Neural cell (in vitro differentiated cells): ENCODE results near the gene ACP2. TPM values are rescaled to one million over a fixed set of nuclear protein-coding genes. Genes with fewer than 3 reads are reported as not detected.

Experiments
- H2AFZ ChIP-seq: fragments of 200-600, 300-800 bp; sonication (generic), shearing (Covaris generic); 2 replicates; pipeline ENCODE4 v1.6.0; 2014; ENCODE audit warnings: low read depth, mild to moderate bottlenecking, antibody characterized with exemption, low read length, moderate library complexity
- H3F3A ChIP-seq: fragments of 200-600 bp; shearing (Covaris generic); 2 replicates; pipeline ENCODE4 v1.6.1; 2016; ENCODE audit warnings: mild to moderate bottlenecking, moderate library complexity, mixed read lengths, antibody characterized with exemption, low read length; ENCODE audit not compliant: insufficient read depth, poor library complexity, severe bottlenecking
- H3K27ac ChIP-seq: fragments of 200-600, 300-800 bp; sonication (generic), shearing (Covaris generic); 2 replicates; pipeline ENCODE4 v1.5.1; 2014; ENCODE audit warnings: mild to moderate bottlenecking, low read length, moderate library complexity
- H3K27me3 ChIP-seq: fragments of 300-800, 200-600 bp; sonication (generic), shearing (Covaris generic); 2 replicates; pipeline ENCODE4 v1.6.0; 2014; ENCODE audit warnings: mild to moderate bottlenecking, low read depth, low read length, moderate library complexity; ENCODE audit not compliant: insufficient read depth
- H3K36me3 ChIP-seq: fragments of 300-800, 200-600 bp; sonication (generic), shearing (Covaris generic); 2 replicates; pipeline ENCODE4 v1.5.1; 2014; ENCODE audit warnings: mild to moderate bottlenecking, antibody characterized with exemption, low read length, moderate library complexity; ENCODE audit not compliant: insufficient read depth
- H3K4me2 ChIP-seq: fragments of 300-800, 200-600 bp; sonication (generic), shearing (Covaris generic); 2 replicates; pipeline ENCODE4 v1.6.0; 2014; ENCODE audit warnings: mild to moderate bottlenecking, low read length
- H3K4me3 ChIP-seq: fragments of 300-800, 200-600 bp; sonication (generic), shearing (Covaris generic); 2 replicates; pipeline ENCODE4 v1.5.1; 2014; ENCODE audit warnings: mild to moderate bottlenecking, low read length, moderate library complexity
- H3K79me2 ChIP-seq: fragments of 200-600 bp; shearing (Covaris generic); replicated peaks from 2 replicates; pipeline ENCODE4 v1.6.0; 2014; ENCODE audit warnings: mild to moderate bottlenecking, low read length, moderate library complexity; ENCODE audit not compliant: insufficient read depth
- H3K9ac ChIP-seq: fragments of 300-800, 200-600 bp; sonication (generic), shearing (Covaris generic); 2 replicates; pipeline ENCODE4 v1.6.1; 2016; ENCODE audit warnings: mild to moderate bottlenecking, low read length, mixed read lengths
- H3K9me2 ChIP-seq: fragments of 200-600 bp; shearing (Covaris generic); 2 replicates; pipeline ENCODE4 v1.6.1; 2016; ENCODE audit warnings: mild to moderate bottlenecking, low read length, mixed read lengths; ENCODE audit not compliant: insufficient read depth
- H3K9me3 ChIP-seq: fragments of 200-600, 300-800 bp; sonication (generic), shearing (Covaris generic); 2 replicates; pipeline ENCODE4 v1.6.1; 2016; ENCODE audit warnings: mild to moderate bottlenecking, mixed run types, low read length, moderate library complexity, mixed read lengths
- H4K20me1 ChIP-seq: fragments of 200-600 bp; shearing (Covaris generic); 2 replicates; pipeline ENCODE4 v1.6.1; 2016; ENCODE audit warnings: mild to moderate bottlenecking, mixed run types; ENCODE audit not compliant: insufficient read depth
- EP300 ChIP-seq: fragments of 450-650 bp; conservative IDR thresholded peaks from 2 replicates; pipeline ENCODE4 v1.6.1; 2014; ENCODE audit warnings: antibody characterized with exemption, mild to moderate bottlenecking, moderate library complexity; ENCODE audit not compliant: poor library complexity, severe bottlenecking
- EZH2 ChIP-seq: fragments of 200-600, 300-800 bp; shearing (Covaris generic), sonication (generic); IDR thresholded peaks from 2 replicates; pipeline ENCODE4 v1.6.1; 2014; ENCODE audit warnings: antibody characterized with exemption, low read length, borderline replicate concordance, mild to moderate bottlenecking; ENCODE audit not compliant: insufficient read depth, poor library complexity, severe bottlenecking
- MXI1 ChIP-seq: fragments of 450-650 bp; conservative IDR thresholded peaks from 2 replicates; pipeline ENCODE4 v1.6.1; 2014; ENCODE audit warnings: antibody characterized with exemption, mild to moderate bottlenecking; ENCODE audit not compliant: poor library complexity, severe bottlenecking
- POLR2AphosphoS5 ChIP-seq: IDR thresholded peaks from 2 replicates; pipeline ENCODE4 v1.6.1; 2012
- RAD21 ChIP-seq: fragments of 450-650 bp; conservative IDR thresholded peaks from 2 replicates; pipeline ENCODE4 v1.6.1; 2014; ENCODE audit warnings: antibody characterized with exemption, mild to moderate bottlenecking, moderate library complexity
- SMC3 ChIP-seq: fragments of 450-650 bp; conservative IDR thresholded peaks from 2 replicates; pipeline ENCODE4 v1.6.1; 2014; ENCODE audit warnings: antibody characterized with exemption, mild to moderate bottlenecking, moderate library complexity; ENCODE audit not compliant: poor library complexity
- TAF1 ChIP-seq: IDR thresholded peaks from 2 replicates; pipeline ENCODE4 v1.6.1; 2012; ENCODE audit warnings: low read depth
- polyA plus RNA-seq: library from polyadenylated mRNA; depleted of rRNA; stranded (reverse); fragments of >200 nt; gene quantifications from 2 replicates; pipeline ENCODE4 v1.2.3, GENCODE V29; 2014
- TF ChIP-seq, protein P1 (sequence below): IDR thresholded peaks from 2 replicates; pipeline ENCODE4 v1.6.1; 2012; ENCODE audit warnings: borderline replicate concordance
- TF ChIP-seq, protein P2 (sequence below): fragments of 450-650 bp; IDR thresholded peaks from 2 replicates; pipeline ENCODE4 v1.5.1; 2014; ENCODE audit warnings: antibody characterized with exemption, mild to moderate bottlenecking, moderate library complexity; ENCODE audit not compliant: poor library complexity, severe bottlenecking

ACP2 gene
- polyA plus RNA-seq, 1 donor from 2014 or later, result 48.1 TPM

DNA sequence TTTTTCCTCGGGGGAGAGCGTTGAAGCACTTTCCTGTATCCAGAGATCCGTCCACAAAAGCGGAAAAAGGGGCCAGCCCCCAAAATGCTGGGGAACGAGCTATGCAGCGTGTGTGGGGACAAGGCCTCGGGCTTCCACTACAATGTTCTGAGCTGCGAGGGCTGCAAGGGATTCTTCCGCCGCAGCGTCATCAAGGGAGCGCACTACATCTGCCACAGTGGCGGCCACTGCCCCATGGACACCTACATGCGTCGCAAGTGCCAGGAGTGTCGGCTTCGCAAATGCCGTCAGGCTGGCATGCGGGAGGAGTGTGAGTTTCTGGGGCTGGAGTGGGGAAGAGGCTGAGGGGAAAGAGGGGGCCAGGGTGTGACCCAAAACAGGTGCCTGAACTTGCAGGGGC, 11.8 kb upstream of the ACP2 start:
- TF ChIP-seq TAF1 (no peak), SMC3 (no peak), MXI1 (no peak), RAD21 (no peak), POLR2AphosphoS5 (no peak), EZH2 (no peak), EP300 (no peak)
- TF ChIP-seq, protein P1, sequence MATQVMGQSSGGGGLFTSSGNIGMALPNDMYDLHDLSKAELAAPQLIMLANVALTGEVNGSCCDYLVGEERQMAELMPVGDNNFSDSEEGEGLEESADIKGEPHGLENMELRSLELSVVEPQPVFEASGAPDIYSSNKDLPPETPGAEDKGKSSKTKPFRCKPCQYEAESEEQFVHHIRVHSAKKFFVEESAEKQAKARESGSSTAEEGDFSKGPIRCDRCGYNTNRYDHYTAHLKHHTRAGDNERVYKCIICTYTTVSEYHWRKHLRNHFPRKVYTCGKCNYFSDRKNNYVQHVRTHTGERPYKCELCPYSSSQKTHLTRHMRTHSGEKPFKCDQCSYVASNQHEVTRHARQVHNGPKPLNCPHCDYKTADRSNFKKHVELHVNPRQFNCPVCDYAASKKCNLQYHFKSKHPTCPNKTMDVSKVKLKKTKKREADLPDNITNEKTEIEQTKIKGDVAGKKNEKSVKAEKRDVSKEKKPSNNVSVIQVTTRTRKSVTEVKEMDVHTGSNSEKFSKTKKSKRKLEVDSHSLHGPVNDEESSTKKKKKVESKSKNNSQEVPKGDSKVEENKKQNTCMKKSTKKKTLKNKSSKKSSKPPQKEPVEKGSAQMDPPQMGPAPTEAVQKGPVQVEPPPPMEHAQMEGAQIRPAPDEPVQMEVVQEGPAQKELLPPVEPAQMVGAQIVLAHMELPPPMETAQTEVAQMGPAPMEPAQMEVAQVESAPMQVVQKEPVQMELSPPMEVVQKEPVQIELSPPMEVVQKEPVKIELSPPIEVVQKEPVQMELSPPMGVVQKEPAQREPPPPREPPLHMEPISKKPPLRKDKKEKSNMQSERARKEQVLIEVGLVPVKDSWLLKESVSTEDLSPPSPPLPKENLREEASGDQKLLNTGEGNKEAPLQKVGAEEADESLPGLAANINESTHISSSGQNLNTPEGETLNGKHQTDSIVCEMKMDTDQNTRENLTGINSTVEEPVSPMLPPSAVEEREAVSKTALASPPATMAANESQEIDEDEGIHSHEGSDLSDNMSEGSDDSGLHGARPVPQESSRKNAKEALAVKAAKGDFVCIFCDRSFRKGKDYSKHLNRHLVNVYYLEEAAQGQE, result no peak
- TF ChIP-seq, protein P2, sequence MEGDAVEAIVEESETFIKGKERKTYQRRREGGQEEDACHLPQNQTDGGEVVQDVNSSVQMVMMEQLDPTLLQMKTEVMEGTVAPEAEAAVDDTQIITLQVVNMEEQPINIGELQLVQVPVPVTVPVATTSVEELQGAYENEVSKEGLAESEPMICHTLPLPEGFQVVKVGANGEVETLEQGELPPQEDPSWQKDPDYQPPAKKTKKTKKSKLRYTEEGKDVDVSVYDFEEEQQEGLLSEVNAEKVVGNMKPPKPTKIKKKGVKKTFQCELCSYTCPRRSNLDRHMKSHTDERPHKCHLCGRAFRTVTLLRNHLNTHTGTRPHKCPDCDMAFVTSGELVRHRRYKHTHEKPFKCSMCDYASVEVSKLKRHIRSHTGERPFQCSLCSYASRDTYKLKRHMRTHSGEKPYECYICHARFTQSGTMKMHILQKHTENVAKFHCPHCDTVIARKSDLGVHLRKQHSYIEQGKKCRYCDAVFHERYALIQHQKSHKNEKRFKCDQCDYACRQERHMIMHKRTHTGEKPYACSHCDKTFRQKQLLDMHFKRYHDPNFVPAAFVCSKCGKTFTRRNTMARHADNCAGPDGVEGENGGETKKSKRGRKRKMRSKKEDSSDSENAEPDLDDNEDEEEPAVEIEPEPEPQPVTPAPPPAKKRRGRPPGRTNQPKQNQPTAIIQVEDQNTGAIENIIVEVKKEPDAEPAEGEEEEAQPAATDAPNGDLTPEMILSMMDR, result no peak
- no peaks in the 10 kb centered on the region for H3K9me3 ChIP-seq
- H3K4me3 ChIP-seq, result no peak overlapping the region

DNA sequence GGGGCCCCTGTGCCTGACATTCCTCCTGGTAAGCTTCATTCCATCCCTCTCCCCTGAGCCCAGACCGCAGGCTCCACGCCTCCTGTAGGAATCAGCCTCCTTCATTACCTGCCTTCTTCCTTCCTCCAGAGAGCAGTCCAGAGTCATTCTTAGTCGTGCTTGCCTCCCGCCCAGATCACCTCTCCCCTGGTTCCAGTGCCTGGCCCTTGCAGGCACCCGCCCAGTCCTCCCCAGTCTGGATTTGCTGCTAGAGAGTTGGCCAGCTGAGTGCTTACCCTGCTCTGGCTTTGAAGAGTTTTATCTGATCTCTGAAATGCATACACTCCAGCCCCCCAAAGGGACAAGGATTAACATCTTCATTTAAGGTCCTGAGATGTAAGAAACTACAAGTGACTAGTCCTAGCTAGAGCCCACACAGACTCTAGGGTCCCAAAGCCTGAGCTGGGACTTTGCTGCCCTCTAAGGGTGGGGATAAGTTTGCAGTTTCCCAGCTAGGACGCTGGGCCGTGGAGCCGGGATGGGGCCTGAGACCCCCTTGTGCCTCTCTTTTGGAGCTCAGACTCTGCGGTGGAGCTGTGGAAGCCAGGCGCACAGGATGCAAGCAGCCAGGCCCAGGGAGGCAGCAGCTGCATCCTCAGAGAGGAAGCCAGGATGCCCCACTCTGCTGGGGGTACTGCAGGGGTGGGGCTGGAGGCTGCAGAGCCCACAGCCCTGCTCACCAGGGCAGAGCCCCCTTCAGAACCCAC, 10.8 kb upstream of the ACP2 start:
- H4K20me1 ChIP-seq, result no peaks in the 10 kb centered on the region
- no peak for TF ChIP-seq RAD21
- TF ChIP-seq, protein P1, result no peak
- TF ChIP-seq EZH2, result no peak
- no peak overlapping the region for H3K4me2 ChIP-seq
- H3K27ac ChIP-seq, result no peak overlapping the region
- H3F3A ChIP-seq, result no peaks in the 10 kb centered on the region
- no peak overlapping the region for H3K4me3 ChIP-seq
- no peaks in the 10 kb centered on the region for H3K9me2 ChIP-seq
- no peaks in the 10 kb centered on the region for H3K9me3 ChIP-seq
- H3K9ac ChIP-seq, result no peak overlapping the region
- H2AFZ ChIP-seq, result no peak overlapping the region
- H3K27me3 ChIP-seq, result no peaks in the 10 kb centered on the region
- no peaks in the 10 kb centered on the region for H3K36me3 ChIP-seq
- no peaks in the 10 kb centered on the region for H3K79me2 ChIP-seq

More for the DNA sequence above, 11.8 kb upstream of the ACP2 start:
- no peak overlapping the region for H3K9ac ChIP-seq
- H3F3A ChIP-seq, result no peaks in the 10 kb centered on the region
- no peaks in the 10 kb centered on the region for H3K79me2 ChIP-seq
- no peak overlapping the region for H2AFZ ChIP-seq
- no peaks in the 10 kb centered on the region for H3K36me3 ChIP-seq
- H3K27me3 ChIP-seq, result no peaks in the 10 kb centered on the region
- no peak overlapping the region for H3K4me2 ChIP-seq
- no peak overlapping the region for H3K27ac ChIP-seq
- no peaks in the 10 kb centered on the region for H3K9me2 ChIP-seq
- no peaks in the 10 kb centered on the region for H4K20me1 ChIP-seq
